Duodenal mucosa (tissue), 2 donors: Measurements from ENCODE around the gene CST1.
"Not testable (repeated sequence)": the region's sequence is repeated elsewhere in the genome, so short reads cannot be mapped to it uniquely, and the experiment has no call there.

Source experiments
- H3K27ac ChIP-seq: one replicate; pipeline ENCODE4 v1.7.0; 2013; ENCODE audit warnings: low read depth, low read length
- H3K27me3 ChIP-seq, 2 donors: one replicate each; pipeline ENCODE4 v1.7.0; 2013; ENCODE audit warnings: low read length in 2 of 2, control low read depth in 1 of 2; ENCODE audit not compliant: insufficient read depth in 2 of 2, control insufficient read depth in 1 of 2
- H3K36me3 ChIP-seq, 2 donors: one replicate each; pipeline ENCODE4 v1.7.0; 2013; ENCODE audit warnings: low read length in 2 of 2, control low read depth in 1 of 2; ENCODE audit not compliant: insufficient read depth in 2 of 2, control insufficient read depth in 1 of 2
- H3K4me1 ChIP-seq, 2 donors: one replicate each; pipeline ENCODE4 v1.7.0; 2013; ENCODE audit warnings: low read length in 2 of 2, control low read depth in 1 of 2; ENCODE audit not compliant: insufficient read depth in 2 of 2, control insufficient read depth in 1 of 2
- H3K4me3 ChIP-seq, 2 donors: one replicate each; pipeline ENCODE4 v1.7.0; 2013; ENCODE audit warnings: low read length in 2 of 2, low read depth in 1 of 2
- H3K9ac ChIP-seq, 2 donors: one replicate each; pipeline ENCODE4 v1.7.0; 2013; ENCODE audit warnings: low read length in 2 of 2, low read depth in 1 of 2
- H3K9me3 ChIP-seq, 2 donors: one replicate each; pipeline ENCODE4 v1.7.0; 2013; ENCODE audit warnings: low read length in 2 of 2, control low read depth in 1 of 2; ENCODE audit not compliant: control insufficient read depth in 1 of 2

The CST1 gene

DNA sequence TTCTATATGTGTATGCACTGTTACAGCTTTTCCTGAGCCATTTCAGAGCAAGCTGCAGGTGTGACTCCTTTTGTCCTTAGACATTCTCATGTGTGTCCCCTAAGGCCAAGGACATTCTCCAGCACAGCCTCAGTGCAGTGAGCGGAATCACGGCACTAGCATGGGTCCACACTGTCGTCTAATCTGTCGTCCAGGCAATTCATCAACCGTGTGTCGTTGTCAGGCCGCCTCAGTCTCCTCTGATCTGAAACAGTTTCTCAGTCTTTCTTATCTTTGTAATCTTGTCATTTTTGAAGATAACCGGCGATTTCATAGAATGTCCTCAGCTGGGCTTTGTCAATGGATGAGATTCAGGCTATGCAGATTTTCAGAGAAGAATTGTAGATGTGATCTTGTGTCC, 31.4 kb downstream of the CST1 start:
- not testable (repeated sequence) for H3K9me3 ChIP-seq, H3K27ac ChIP-seq, H3K4me3 ChIP-seq, H3K36me3 ChIP-seq, H3K4me1 ChIP-seq, H3K9ac ChIP-seq, H3K27me3 ChIP-seq

GRCh38 chr20:23711778-23712177, 39.0 kb downstream of the CST1 start:
- not testable (repeated sequence) for H3K4me1 ChIP-seq

DNA sequence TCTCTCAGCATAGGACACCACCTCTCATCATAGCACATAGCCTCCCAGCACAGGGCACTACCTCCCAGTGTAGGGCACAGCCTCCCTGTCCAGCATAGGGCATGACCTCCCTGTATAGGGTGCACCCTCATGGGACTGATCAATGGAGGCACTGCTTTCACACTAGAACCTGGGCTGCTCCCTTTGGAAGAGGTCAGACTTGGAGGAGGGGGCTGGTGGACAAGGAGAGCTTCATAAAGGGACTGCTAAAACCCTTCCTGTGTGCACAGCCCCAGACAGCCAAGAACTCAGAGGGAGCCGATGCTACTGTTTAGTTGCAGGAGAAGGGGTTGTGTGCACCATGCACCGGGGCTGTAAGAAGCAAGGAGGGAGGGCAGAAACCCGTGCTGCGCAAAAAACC, 40.0 kb downstream of the CST1 start:
- Histone ChIP-seq H3K36me3 (no peaks in the 10 kb centered on the region), H3K9ac (no peak overlapping the region), H3K4me1 (no peaks in the 10 kb centered on the region), H3K27me3 (no peaks in the 10 kb centered on the region), H3K27ac (no peak overlapping the region), H3K4me3 (no peak overlapping the region), H3K9me3 (no peaks in the 10 kb centered on the region)

More at GRCh38 chr20:23711778-23712177, 39.0 kb downstream of the CST1 start:
- H3K4me3 ChIP-seq, H3K27me3 ChIP-seq, H3K36me3 ChIP-seq, H3K9me3 ChIP-seq, H3K9ac ChIP-seq, H3K27ac ChIP-seq: not testable (repeated sequence)

GRCh38 chr20:23705895-23706294, 44.8 kb downstream of the CST1 start:
- Histone ChIP-seq H3K4me1 (no peaks in the 10 kb centered on the region), H3K9me3 (no peaks in the 10 kb centered on the region), H3K4me3 (no peak overlapping the region), H3K36me3 (no peaks in the 10 kb centered on the region), H3K27ac (no peak overlapping the region), H3K27me3 (no peaks in the 10 kb centered on the region), H3K9ac (no peak overlapping the region)

DNA sequence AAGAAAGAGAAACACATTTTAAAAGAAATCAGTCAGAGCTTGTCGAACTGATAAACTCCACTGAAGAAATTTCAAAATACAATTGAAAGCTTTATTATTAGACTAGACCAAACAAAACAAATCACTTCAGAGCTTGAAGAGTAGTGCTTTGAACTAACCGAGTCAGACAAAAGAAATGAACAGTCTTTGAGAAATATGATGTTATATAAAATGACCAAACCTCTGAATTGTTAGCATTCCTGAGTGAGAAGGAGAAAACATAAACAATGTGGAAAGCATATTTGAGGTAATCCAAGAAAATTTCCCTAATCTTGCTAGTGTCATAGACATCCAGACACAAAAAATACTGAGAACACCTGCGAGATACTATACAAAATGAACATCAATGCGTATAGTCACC, 48.7 kb downstream of the CST1 start:
- Histone ChIP-seq H3K4me3 (no peak overlapping the region), H3K9ac (no peak overlapping the region), H3K4me1 (no peaks in the 10 kb centered on the region), H3K27me3 (no peaks in the 10 kb centered on the region), H3K9me3 (no peaks in the 10 kb centered on the region), H3K36me3 (no peaks in the 10 kb centered on the region), H3K27ac (no peak overlapping the region)

GRCh38 chr20:23700931-23701330, 49.8 kb downstream of the CST1 start:
- no peak overlapping the region for H3K4me3 ChIP-seq

DNA sequence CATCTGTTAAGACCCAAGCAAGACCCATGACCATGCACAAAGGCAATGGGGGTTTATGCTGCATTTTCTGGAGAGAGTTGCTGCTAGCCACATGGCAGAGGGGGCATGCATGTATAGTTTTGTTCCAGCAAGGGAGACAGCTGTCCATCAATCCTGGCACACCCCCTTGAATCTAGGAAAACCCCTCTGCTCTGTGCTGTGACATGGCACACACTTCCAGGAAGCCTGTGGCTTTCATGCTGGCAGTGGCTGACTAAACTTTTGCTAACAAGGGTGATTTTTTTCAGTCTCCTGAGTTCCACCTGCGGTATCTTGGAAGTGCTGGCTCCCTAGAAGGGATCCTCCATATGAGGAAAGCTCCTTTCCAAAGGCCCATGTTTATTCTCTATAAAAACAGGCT, 52.8 kb downstream of the CST1 start:
- H3K36me3 ChIP-seq = no peaks in the 10 kb centered on the region
- H3K4me1 ChIP-seq = no peaks in the 10 kb centered on the region
- no peak overlapping the region for H3K27ac ChIP-seq
- H3K4me3 ChIP-seq = no peak overlapping the region
- H3K27me3 ChIP-seq = no peaks in the 10 kb centered on the region
- H3K9me3 ChIP-seq = no peaks in the 10 kb centered on the region
- no peak overlapping the region for H3K9ac ChIP-seq

More at GRCh38 chr20:23700931-23701330, 49.8 kb downstream of the CST1 start:
- no peaks in the 10 kb centered on the region for H3K27me3 ChIP-seq
- no peaks in the 10 kb centered on the region for H3K36me3 ChIP-seq
- no peaks in the 10 kb centered on the region for H3K9me3 ChIP-seq
- no peak overlapping the region for H3K9ac ChIP-seq
- H3K27ac ChIP-seq = no peak overlapping the region
- no peaks in the 10 kb centered on the region for H3K4me1 ChIP-seq
